Activated CD4-positive, alpha-beta T cell treated with anti-CD3 and anti-CD28 coated beads for 48 hours (primary cell): ENCODE results near the gene ADAM33.

Experiments used
- DNase-seq: peaks from one replicate; pipeline ENCODE4 v3.0.0-alpha.2; 2020

The ADAM33 gene

GRCh38 chr20:3686421-3686820, 4.6 kb upstream of the ADAM33 start:
- DNase-seq: no peak

GRCh38 chr20:3685341-3685740, 3.5 kb upstream of the ADAM33 start:
- DNase-seq: no peak

GRCh38 chr20:3681352-3681930, 369 bp downstream of the ADAM33 start:
- DNase-seq: no peak

- DNase-seq: no peak
These were observed 984 bp downstream of the ADAM33 start for GRCh38 chr20:3680701-3681351.

GRCh38 chr20:3679749-3680700, 1.8 kb downstream of the ADAM33 start:
- no peak for DNase-seq

- DNase-seq: no peak
These were observed 2.7 kb downstream of the ADAM33 start for GRCh38 chr20:3678856-3679720.

GRCh38 chr20:3678198-3678597, 3.6 kb downstream of the ADAM33 start:
- DNase-seq: no peak

- no peak for DNase-seq
These were observed 4.1 kb downstream of the ADAM33 start for GRCh38 chr20:3677733-3678132.

- no peak for DNase-seq
These were observed 6.6 kb downstream of the ADAM33 start for GRCh38 chr20:3674995-3675900.

- no peak for DNase-seq
These were observed 7.4 kb downstream of the ADAM33 start for GRCh38 chr20:3674447-3674846.

GRCh38 chr20:3673221-3674070, 8.4 kb downstream of the ADAM33 start:
- DNase-seq: no peak

- no peak for DNase-seq
These were observed 9.2 kb downstream of the ADAM33 start for GRCh38 chr20:3672547-3673171.

- no peak for DNase-seq
These were observed 9.7 kb downstream of the ADAM33 start for GRCh38 chr20:3671986-3672546.

- no peak for DNase-seq
These were observed 10.9 kb downstream of the ADAM33 start for GRCh38 chr20:3670945-3671344.

- DNase-seq: no peak
These were observed 11.3 kb downstream of the ADAM33 start for GRCh38 chr20:3670511-3670910.

GRCh38 chr20:3669710-3670367, 12.0 kb downstream of the ADAM33 start:
- no peak for DNase-seq

GRCh38 chr20:3667434-3668037, 14.3 kb downstream of the ADAM33 start:
- DNase-seq: no peak

GRCh38 chr20:3663858-3664257, 18.0 kb downstream of the ADAM33 start:
- DNase-seq: no peak
